WTC11 (cell line): Measurements from ENCODE around the gene CSPG4.

Experiments used
- CTCF ChIP-seq: fragments of 200-600 bp; IDR thresholded peaks from 2 replicates; pipeline ENCODE4 v1.8.0; 2022; ENCODE audit warnings: antibody characterized with exemption
- FOXJ3 ChIP-seq: sonication (generic); formaldehyde crosslinking; IDR thresholded peaks from 2 replicates; pipeline ENCODE4 v1.9.0; 2021; ENCODE audit warnings: missing genetic modification reagents, mild to moderate bottlenecking, borderline replicate concordance
- USF1 ChIP-seq: sonication (generic); formaldehyde crosslinking; IDR thresholded peaks from 2 replicates; pipeline ENCODE4 v1.8.0; 2022; ENCODE audit warnings: mild to moderate bottlenecking, missing genetic modification reagents
- ZNF263 ChIP-seq: sonication (generic); formaldehyde crosslinking; IDR thresholded peaks from 2 replicates; pipeline ENCODE4 v1.8.1; 2022; ENCODE audit warnings: low read depth, mild to moderate bottlenecking, moderate library complexity, missing genetic modification reagents

- TF ChIP-seq ZNF263 (CRISPR knock-in tag) (no peak), CTCF (no peak), FOXJ3 (CRISPR knock-in tag) (no peak), USF1 (no peak)
Measured at GRCh38 chr15:75666823-75667501, 45.7 kb downstream of the CSPG4 start.
